Psoas muscle (tissue), 8 donors: ENCODE results near the gene LNP1. TPM values are rescaled to one million over a fixed set of nuclear protein-coding genes. Genes with fewer than 3 reads are reported as not detected.
A peak's percentile ranks its signal among the peaks of the same experiment; 100 is the strongest.

Experiments
- ATAC-seq, 4 donors: fragments of 200-7000 bp; cut with Tn5 transposase; one replicate each; pipeline ENCODE4 v1.9.1; 2020; ENCODE audit warnings: moderate library complexity in 3 of 4, mild to moderate bottlenecking in 2 of 4
- DNase-seq, 2 donors: peaks; one replicate each; pipeline ENCODE4 v3.0.0-alpha.2; 2020
- H3K27ac ChIP-seq: fragments of 200-600 bp; one replicate; pipeline ENCODE4 v1.8.0; 2022
- H3K27me3 ChIP-seq, 3 donors: fragments of 200-600 bp in 1 of 3; one replicate each; pipeline versions ENCODE4 v1.6.1 to v1.8.0; 2013 to 2022; ENCODE audit warnings: low read length in 2 of 3, mild to moderate bottlenecking in 2 of 3, moderate library complexity in 1 of 3; ENCODE audit not compliant: insufficient read depth in 3 of 3
- H3K36me3 ChIP-seq, 2 donors: fragments of 200-600 bp in 1 of 2; one replicate each; pipeline versions ENCODE4 v1.6.1 to v1.8.0; 2013 to 2022; ENCODE audit warnings: low read depth in 1 of 2, mild to moderate bottlenecking in 1 of 2, moderate library complexity in 1 of 2; ENCODE audit not compliant: insufficient read depth in 1 of 2
- H3K4me1 ChIP-seq: fragments of 200-600 bp; one replicate; pipeline ENCODE4 v1.8.0; 2022
- H3K4me3 ChIP-seq: fragments of 200-600 bp; one replicate; pipeline ENCODE4 v1.8.0; 2022; ENCODE audit warnings: mild to moderate bottlenecking
- H3K9me3 ChIP-seq: fragments of 200-600 bp; one replicate; pipeline ENCODE4 v1.8.0; 2022
- CTCF ChIP-seq: fragments of 200-600 bp; IDR thresholded peaks from one replicate; pipeline ENCODE4 v1.8.0; 2022; ENCODE audit warnings: antibody characterized with exemption
- WGBS, 3 donors: extraction: QIAGEN DNeasy Blood & Tissue Kit; methylation state at CpG; one replicate each; pipeline versions ENCODE4 v1.1.6 to v1.1.7; 2013; 5-methylcytosine and 5-hydroxymethylcytosine counted together
- intact Hi-C, 2 donors: fragments of 100-400 bp; cut with DNase I; formaldehyde crosslinking; loops; one replicate each; pipeline versions ENCODE4 v1.11.0 to v1.14.2; 2022
- polyA plus RNA-seq, 3 donors: library from polyadenylated mRNA; stranded (reverse); fragments of 200-250 nt; gene quantifications; one replicate each; pipeline ENCODE4 v1.2.3, GENCODE V29; 2013
- total RNA-seq, 4 donors: library from RNA; stranded (reverse); fragmentation: NEBNext Ultra II Directional in 2 of 4; extraction: Animal tissue kit (Norgen Biotek cat#: 25700) in 2 of 4; gene quantifications; one replicate each; pipeline versions ENCODE4 v1.2.1 to v1.2.4, GENCODE V29; 2021 to 2023
- donor health status: healthy with polysubstance abuse.
- donor health status: DM: no; HTN: no; CAD: no; lungs with moderate emphysema.
- donor health status: Bipolar disorder and iron deficiency.
- donor health status: healthy.
- donor health status: DM: yes; HTN: yes; CAD: no.
- donor health status: DM: no; HTN: no; CAD: no.
- donor health status: DM: no; HTN: no; CAD: no.
- donor health status: DM: yes; HTN: yes; CAD: no.

Gene LNP1
- total and polyA plus RNA-seq, 7 donors = 0.96 to 5.1 (median 1.7) TPM

GRCh38 chr3:100407164-100407563 lies 5.8 kb downstream of the LNP1 start:
- ATAC-seq (no peak), DNase-seq (no peak)
- H3K36me3 ChIP-seq = no peaks in the 10 kb centered on the region
- intact Hi-C loops = loop anchor here in 1 of 2 donors (10.0 kb wide), 1 partner anchor 308 kb away; no protein-coding TSS in a partner anchor
- no peak for TF ChIP-seq CTCF
- H3K4me1 ChIP-seq = peaks cover 15% of the 10 kb centered on the region
- H3K9me3 ChIP-seq = peaks cover 7% of the 10 kb centered on the region
- no peak overlapping the region for H3K27ac ChIP-seq
- H3K4me3 ChIP-seq = no peak overlapping the region
- WGBS, 3 donors = 71 to 97% (median 74%) methylated on average over 2 of the region's 2 CpGs
- no peaks in the 10 kb centered on the region for H3K27me3 ChIP-seq

- intact Hi-C loops = loop anchor here in 1 of 2 donors (10.0 kb wide), 1 partner anchor 307 kb away; no protein-coding TSS in a partner anchor
- TF ChIP-seq CTCF = no peak
- Histone ChIP-seq H3K4me3 (no peak overlapping the region), H3K36me3 (no peaks in the 10 kb centered on the region), H3K27ac (no peak overlapping the region), H3K4me1 (peaks cover 10% of the 10 kb centered on the region), H3K27me3 (no peaks in the 10 kb centered on the region), H3K9me3 (peaks cover 7% of the 10 kb centered on the region)
- DNase-seq = no peak
- WGBS, 3 donors = 88 to 90% (median 89%) methylated on average over 4 of the region's 4 CpGs
- no peak for ATAC-seq
These were observed 6.7 kb downstream of the LNP1 start for GRCh38 chr3:100407977-100408532.

GRCh38 chr3:100411091-100411982 lies 10.0 kb downstream of the LNP1 start:
- H3K27me3 ChIP-seq = no peaks in the 10 kb centered on the region
- intact Hi-C loops = no loop called here
- no peak for TF ChIP-seq CTCF
- H3K9me3 ChIP-seq = peaks cover 7% of the 10 kb centered on the region
- H3K4me1 ChIP-seq = peaks cover 8% of the 10 kb centered on the region
- H3K27ac ChIP-seq = no peak overlapping the region
- no peaks in the 10 kb centered on the region for H3K36me3 ChIP-seq
- no peak for DNase-seq
- 97 to 100% (median 99%) methylated on average over 2 of the region's 2 CpGs for WGBS, 3 donors
- no peak for ATAC-seq
- no peak overlapping the region for H3K4me3 ChIP-seq

- 64 to 78% (median 68%) methylated on average over 4 of the region's 4 CpGs for WGBS, 3 donors
- DNase-seq = peak in 1 of 2 donors; percentile 51
- Histone ChIP-seq H3K9me3 (no peaks in the 10 kb centered on the region), H3K4me1 (peaks cover 8% of the 10 kb centered on the region), H3K27ac (peak overlapping the region; percentile 62), H3K36me3 (no peaks in the 10 kb centered on the region), H3K4me3 (no peak overlapping the region), H3K27me3 (no peaks in the 10 kb centered on the region)
- intact Hi-C loops = no loop called here
- peak; percentile 96 to 98 (median 96) for ATAC-seq
- TF ChIP-seq CTCF = no peak
These were observed 11.7 kb downstream of the LNP1 start for GRCh38 chr3:100412912-100413590.
